IPS-15b (cell line): ENCODE measurements around the gene KANK4.

ENCODE experiments used
- H3K27me3 ChIP-seq: one replicate; pipeline ENCODE4 v1.6.1; 2013; ENCODE audit warnings: low read length; ENCODE audit not compliant: control insufficient read depth, insufficient read depth
- H3K36me3 ChIP-seq: one replicate; pipeline ENCODE4 v1.6.1; 2013; ENCODE audit warnings: low read length; ENCODE audit not compliant: control insufficient read depth, insufficient read depth
- H3K4me1 ChIP-seq: one replicate; pipeline ENCODE4 v1.6.1; 2013; ENCODE audit warnings: mild to moderate bottlenecking, low read length; ENCODE audit not compliant: control insufficient read depth, insufficient read depth
- H3K4me3 ChIP-seq: one replicate; pipeline ENCODE4 v1.5.1; 2013; ENCODE audit warnings: low read depth, low read length
- H3K9ac ChIP-seq: one replicate; pipeline ENCODE4 v1.6.1; 2013; ENCODE audit warnings: low read depth, mild to moderate bottlenecking, low read length
- H3K9me3 ChIP-seq: one replicate; pipeline ENCODE4 v1.6.1; 2013; ENCODE audit warnings: mild to moderate bottlenecking, low read length; ENCODE audit not compliant: control insufficient read depth, insufficient read depth

The KANK4 gene

DNA sequence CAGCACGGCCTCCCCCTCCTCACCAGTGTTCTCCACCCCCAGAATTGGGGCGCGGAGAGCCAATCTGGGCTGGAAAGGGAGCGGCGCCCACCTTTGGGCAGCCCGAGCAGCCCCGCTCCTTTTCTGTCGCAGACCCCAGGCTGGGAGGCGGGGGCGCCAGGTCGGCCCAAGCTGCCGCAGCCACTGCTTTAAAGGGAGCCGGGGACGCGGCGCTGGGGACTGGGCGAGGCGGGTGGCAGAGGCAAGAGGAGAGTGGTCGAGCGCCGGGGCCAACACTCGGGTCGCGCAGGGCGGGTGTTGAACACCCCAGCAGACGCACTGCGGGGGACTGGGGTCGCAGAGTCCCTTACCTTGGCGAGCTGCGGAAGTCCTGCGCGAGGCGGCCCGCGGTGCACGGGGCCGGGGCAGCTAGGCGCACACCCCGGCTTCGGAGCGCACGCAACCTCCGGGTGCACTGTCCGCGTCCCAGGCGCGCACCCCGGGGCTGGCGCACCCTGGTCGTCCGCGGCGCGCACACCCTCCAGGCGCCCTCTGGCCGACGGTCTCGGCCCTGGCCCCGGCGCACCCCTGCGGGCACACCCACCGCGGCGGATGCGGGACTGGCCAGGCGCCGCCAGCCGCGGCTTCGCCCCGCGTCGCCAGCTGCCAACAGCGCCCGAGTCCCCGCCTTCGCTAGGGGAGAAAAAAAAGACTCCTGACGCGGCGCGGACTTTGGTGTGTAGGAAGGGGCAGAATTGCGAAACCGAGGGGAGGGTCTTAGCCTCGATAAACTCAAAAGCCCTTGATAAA is at the start of gene KANK4:
Gene KANK4, minus strand, starts transcription at position 679 of the 789 bp plus-strand sequence. CDS start 37,870 bp downstream, outside the sequence.
- peak within 1 kb of the TSS; percentile 72 for H3K4me3 ChIP-seq
- peak within 1 kb of the TSS; percentile 24 for H3K9ac ChIP-seq
- H3K9me3 ChIP-seq: no peaks in the 10 kb centered on the region
- no peaks in the 10 kb centered on the region for H3K4me1 ChIP-seq
- H3K27me3 ChIP-seq: peaks cover 55% of the 10 kb centered on the region
- H3K36me3 ChIP-seq: no peaks in the 10 kb centered on the region

DNA sequence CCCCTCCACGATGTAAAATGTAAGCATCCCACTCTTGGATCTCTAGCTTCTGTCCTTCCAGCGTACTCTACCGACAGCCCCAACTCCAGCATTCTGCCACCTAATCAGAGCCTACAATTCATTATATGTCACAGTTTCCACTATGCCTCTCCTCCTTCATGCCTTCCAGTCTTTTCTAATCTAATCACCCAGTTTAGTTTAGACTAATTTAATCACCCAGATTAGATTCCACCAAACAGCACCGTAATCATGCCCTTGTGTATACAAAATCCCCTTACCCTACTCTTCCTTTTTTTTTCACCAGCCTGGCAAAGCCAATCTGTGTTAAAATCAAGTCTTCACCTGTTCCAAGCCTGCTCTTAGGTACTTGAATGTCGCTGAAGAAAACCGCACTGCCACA is 49.8 kb upstream of the KANK4 start:
- H3K4me1 ChIP-seq: no peaks in the 10 kb centered on the region
- no peaks in the 10 kb centered on the region for H3K36me3 ChIP-seq
- H3K4me3 ChIP-seq: no peak overlapping the region
- H3K9me3 ChIP-seq: no peaks in the 10 kb centered on the region
- no peaks in the 10 kb centered on the region for H3K27me3 ChIP-seq
- H3K9ac ChIP-seq: no peak overlapping the region

DNA sequence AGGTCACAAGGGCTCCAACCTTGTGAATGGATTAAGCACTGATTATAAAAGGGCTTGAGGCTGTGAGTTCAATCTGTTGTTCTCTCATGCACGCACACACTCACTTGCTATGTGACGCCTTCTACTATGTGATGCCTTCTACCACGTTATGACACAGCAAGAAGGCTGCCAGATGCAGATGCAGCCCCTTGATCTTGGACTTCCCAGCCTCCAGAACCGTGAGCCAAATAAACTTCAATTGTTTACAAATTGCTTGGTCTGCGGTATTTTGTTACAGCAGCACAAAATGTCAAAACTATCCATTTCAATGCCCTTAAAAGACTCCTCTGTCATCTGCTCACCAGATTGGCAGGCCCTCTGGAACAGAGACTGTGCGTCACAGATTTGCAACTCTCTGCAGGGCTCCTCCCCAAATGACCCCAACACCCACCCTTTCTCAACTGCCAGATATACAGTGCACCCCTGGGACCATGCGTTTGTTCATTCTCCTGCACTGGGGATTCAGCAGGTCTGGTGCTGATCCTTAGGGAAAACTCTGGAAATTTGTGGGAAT is 47.8 kb upstream of the KANK4 start:
- Histone ChIP-seq H3K27me3 (no peaks in the 10 kb centered on the region), H3K36me3 (no peaks in the 10 kb centered on the region), H3K4me1 (no peaks in the 10 kb centered on the region), H3K9ac (no peak overlapping the region), H3K9me3 (no peaks in the 10 kb centered on the region), H3K4me3 (no peak overlapping the region)

DNA sequence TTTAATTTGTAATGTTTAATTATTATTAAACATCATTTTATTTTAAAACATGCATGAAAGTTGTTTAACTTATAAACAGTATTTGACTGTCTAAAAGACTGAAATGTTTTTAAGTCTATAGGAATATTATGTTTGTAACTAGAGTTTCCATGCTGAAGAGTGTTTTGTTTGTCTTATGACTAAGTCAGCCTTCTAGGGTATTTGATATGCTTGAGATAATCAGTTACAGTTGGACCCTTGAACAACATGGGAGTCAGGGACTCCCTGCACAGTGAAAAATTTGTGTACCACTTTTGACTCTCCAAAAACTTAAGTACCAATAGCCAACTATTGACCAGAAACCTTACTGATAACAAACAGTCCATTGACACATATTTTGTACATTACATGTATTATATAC is 45.5 kb upstream of the KANK4 start:
- H3K9me3 ChIP-seq: no peaks in the 10 kb centered on the region
- no peaks in the 10 kb centered on the region for H3K36me3 ChIP-seq
- H3K4me3 ChIP-seq: no peak overlapping the region
- H3K4me1 ChIP-seq: no peaks in the 10 kb centered on the region
- no peak overlapping the region for H3K9ac ChIP-seq
- H3K27me3 ChIP-seq: no peaks in the 10 kb centered on the region

DNA sequence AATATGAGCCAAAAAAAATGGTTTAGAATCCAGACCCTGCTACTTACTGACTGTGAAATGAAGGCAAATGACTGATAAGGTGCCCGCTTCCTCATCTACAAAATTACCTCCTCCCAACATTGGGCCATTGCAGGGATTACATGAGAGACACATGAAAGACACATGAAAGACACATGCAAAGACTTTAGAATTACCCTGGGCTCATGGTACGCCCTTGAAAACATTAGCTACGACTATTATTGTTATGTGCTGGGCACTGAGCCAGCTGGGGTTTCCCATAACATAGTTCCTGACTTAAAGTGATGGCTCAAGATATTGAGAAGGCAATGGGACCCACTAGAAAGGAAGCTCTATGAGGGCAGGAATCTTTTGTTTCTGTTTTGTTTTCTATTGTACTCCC is 43.7 kb upstream of the KANK4 start:
- H3K9ac ChIP-seq: no peak overlapping the region
- H3K36me3 ChIP-seq: no peaks in the 10 kb centered on the region
- H3K27me3 ChIP-seq: no peaks in the 10 kb centered on the region
- H3K9me3 ChIP-seq: no peaks in the 10 kb centered on the region
- no peak overlapping the region for H3K4me3 ChIP-seq
- no peaks in the 10 kb centered on the region for H3K4me1 ChIP-seq

DNA sequence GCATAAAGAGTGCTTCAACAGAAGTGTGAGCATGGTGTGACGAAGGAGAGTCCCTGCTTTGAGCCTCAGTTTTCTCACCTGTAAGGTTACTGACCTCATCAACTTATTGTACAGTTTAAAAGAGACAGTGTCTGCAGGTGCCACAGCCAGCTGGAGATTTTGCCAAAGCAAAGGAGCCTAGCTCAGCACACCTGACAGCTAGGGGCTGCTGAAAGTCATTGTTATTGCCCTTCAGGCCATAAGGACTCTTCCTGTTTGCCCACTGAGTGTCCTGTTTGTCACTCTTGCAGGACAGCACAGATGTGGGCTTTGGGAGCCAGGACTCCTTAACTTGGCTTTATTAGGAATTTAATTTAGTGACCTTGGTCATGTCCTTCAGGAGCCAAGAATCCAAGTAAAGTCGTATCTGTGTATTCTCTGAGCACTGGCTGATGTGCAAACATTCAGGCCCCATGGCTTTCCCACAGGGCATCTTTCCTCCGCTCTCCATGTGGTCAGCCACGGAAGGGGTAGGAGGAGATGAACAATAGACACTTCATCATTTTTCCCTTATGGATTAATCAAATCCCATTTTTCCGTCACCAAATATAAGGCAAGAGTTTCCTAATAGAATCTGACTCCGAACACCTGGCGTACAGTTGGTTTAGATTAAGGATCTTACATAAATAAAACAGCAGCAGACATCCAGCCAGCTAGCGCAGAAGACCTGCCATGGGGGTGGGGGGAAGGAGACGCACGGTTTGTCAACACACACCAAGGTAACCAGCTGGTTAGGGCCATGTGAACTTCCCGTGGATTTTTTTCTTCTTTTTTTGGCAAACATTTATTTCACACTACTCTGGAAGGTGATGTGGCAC is 43.1 kb upstream of the KANK4 start:
- no peak overlapping the region for H3K9ac ChIP-seq
- H3K4me1 ChIP-seq: no peaks in the 10 kb centered on the region
- H3K27me3 ChIP-seq: no peaks in the 10 kb centered on the region
- H3K9me3 ChIP-seq: no peaks in the 10 kb centered on the region
- no peak overlapping the region for H3K4me3 ChIP-seq
- H3K36me3 ChIP-seq: no peaks in the 10 kb centered on the region

DNA sequence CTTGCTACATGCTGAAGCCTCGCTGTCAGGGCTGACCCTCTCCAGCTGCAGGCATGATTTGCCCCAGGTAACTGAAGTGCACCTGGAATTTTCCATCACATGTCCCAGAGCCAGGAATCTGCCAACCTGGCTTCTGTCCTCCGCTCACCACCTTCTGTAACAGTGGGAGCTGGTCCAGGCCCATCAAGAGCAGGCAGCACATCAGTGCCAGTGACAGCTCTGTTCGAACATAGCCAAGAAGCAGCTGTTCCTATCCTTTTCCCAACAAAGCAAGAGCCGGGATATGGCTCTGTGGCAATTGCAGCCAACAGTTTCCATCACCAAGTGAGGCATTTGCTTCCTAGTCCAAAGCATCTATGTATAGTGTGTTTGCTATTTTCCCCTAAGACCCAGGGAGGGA is 42.2 kb upstream of the KANK4 start:
- Histone ChIP-seq H3K9ac (no peak overlapping the region), H3K9me3 (no peaks in the 10 kb centered on the region), H3K27me3 (no peaks in the 10 kb centered on the region), H3K4me3 (no peak overlapping the region), H3K36me3 (no peaks in the 10 kb centered on the region), H3K4me1 (no peaks in the 10 kb centered on the region)

DNA sequence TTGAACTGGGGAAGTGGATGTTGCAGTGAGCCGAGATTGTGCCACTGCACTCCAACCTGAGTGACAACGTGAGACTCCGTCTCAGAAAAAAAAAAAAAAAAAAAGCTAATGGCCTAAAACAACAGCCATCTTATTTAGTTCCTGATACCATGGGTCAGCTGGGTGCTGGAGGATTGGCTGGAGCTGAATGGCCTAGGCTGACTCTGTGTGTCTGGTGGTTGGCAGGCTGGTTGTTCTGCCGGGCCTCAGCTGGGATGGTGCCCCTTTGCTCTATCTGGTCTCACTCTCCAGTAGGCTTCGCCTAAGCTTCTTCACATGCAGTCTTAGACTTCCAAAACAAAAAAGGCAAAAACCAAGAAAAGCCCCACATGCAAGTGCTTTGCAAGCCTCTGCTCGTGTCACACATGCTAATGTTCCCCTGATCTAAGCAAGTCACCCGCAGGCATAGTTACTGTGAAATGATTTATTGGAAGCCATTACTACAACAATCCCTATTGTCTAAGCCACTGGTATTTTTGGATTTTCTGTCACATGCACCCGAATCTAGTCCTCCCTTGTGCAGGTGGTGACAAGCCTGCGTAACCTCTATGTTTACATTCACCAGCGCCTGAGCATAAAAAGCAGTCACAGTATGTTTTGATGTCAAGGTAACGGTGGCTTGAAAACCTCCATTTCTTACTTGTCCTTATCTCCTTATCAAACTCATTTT is 39.6 kb upstream of the KANK4 start:
- H3K4me3 ChIP-seq: no peak overlapping the region
- no peaks in the 10 kb centered on the region for H3K27me3 ChIP-seq
- H3K9me3 ChIP-seq: no peaks in the 10 kb centered on the region
- no peak overlapping the region for H3K9ac ChIP-seq
- no peaks in the 10 kb centered on the region for H3K4me1 ChIP-seq
- H3K36me3 ChIP-seq: no peaks in the 10 kb centered on the region

DNA sequence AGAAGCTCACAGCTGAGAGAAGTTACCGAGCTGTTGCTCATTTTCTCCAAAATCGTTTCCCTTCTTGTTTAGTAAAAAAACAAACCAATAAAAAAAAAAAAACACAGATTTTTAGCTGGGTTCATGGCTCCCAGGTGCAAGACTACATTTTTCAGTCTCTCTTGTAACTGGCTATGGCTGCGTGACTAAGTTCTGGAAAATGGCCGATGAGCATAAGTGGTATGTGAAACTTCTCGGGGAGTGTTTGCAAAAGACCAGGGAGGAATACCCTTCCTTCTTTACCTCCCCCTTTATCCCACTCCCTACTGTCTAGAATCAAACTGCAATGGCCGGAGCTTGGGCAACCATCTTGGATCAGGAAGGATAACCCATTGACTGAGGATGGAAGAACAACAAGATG is 38.7 kb upstream of the KANK4 start:
- H3K36me3 ChIP-seq: no peaks in the 10 kb centered on the region
- H3K4me1 ChIP-seq: no peaks in the 10 kb centered on the region
- no peak overlapping the region for H3K9ac ChIP-seq
- H3K4me3 ChIP-seq: no peak overlapping the region
- H3K9me3 ChIP-seq: no peaks in the 10 kb centered on the region
- H3K27me3 ChIP-seq: no peaks in the 10 kb centered on the region

DNA sequence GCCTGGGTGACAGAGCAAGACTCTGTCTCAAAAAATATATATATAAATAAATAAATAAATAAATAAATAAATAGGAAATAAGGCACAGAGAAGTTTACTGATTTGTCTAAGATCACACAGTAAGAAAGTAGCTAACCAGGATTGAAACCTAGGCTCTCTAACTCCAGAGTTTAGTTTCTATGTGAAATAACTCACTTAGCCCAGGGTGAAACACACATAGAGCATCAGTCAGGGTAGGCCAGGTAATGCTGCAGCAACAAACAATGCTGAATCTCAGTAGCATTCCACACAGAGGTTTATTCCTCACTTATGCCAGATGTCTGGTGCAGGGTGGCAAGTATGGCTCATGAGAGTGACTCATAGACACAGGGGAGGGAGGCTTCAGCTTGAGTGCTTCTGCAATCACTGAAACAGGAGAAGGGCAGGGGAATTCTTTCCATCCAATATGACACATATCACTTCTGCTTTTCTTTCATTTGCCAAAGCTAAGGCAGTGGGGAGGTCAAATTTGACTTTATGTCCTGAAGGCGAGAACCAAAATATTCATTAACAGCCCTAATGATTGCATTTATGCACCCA is 37.1 kb upstream of the KANK4 start:
- Histone ChIP-seq H3K36me3 (no peaks in the 10 kb centered on the region), H3K4me3 (no peak overlapping the region), H3K9ac (no peak overlapping the region), H3K27me3 (no peaks in the 10 kb centered on the region), H3K9me3 (no peaks in the 10 kb centered on the region), H3K4me1 (no peaks in the 10 kb centered on the region)

DNA sequence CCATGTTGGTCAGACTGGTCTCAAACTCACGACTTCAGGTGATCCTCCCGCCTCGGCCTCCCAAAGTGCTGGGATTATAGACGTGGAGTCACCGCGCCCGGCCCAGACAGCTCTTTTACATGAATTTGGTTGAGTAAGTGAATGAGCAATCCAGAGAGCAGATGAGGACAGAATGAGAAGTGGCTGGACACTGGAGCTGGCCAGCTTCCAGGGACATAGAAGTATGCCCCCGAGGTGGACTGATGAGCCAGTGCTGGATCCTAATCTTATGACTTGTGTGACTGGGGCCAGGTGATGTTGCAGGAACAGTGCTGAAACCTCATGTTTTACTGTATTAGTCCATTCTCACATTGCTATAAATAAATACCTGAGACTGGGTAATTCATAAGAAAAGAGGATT is 35.9 kb upstream of the KANK4 start:
- no peaks in the 10 kb centered on the region for H3K4me1 ChIP-seq
- H3K36me3 ChIP-seq: no peaks in the 10 kb centered on the region
- H3K27me3 ChIP-seq: no peaks in the 10 kb centered on the region
- H3K9me3 ChIP-seq: no peaks in the 10 kb centered on the region
- no peak overlapping the region for H3K4me3 ChIP-seq
- no peak overlapping the region for H3K9ac ChIP-seq
